GM06990 (cell line): ENCODE data around the gene TLR9.

Experiments
- DNase-seq: peaks from one replicate; pipeline ENCODE4 v3.0.0-alpha.2; 2011; ENCODE audit not compliant: insufficient read length; ENCODE audit errors: extremely low read depth
- H3K27me3 ChIP-seq: replicated peaks from 2 replicates; pipeline ENCODE4 v1.6.0; 2011; ENCODE audit warnings: low read length; ENCODE audit not compliant: control insufficient read depth, insufficient read depth
- H3K36me3 ChIP-seq: 2 replicates; pipeline ENCODE4 v1.5.1; 2011; ENCODE audit warnings: low read length; ENCODE audit not compliant: control insufficient read depth, insufficient read depth
- H3K4me3 ChIP-seq: replicated peaks from 2 replicates; pipeline ENCODE4 v1.5.1; 2011; ENCODE audit warnings: low read depth, mild to moderate bottlenecking, control low read depth, low read length
- TF ChIP-seq, protein P1 (sequence below): IDR thresholded peaks from 2 replicates; pipeline ENCODE4 v1.5.1; 2011; ENCODE audit warnings: low read length, control low read depth, mild to moderate bottlenecking, inconsistent platforms; ENCODE audit not compliant: insufficient read depth, poor library complexity, severe bottlenecking

TLR9 gene

DNA sequence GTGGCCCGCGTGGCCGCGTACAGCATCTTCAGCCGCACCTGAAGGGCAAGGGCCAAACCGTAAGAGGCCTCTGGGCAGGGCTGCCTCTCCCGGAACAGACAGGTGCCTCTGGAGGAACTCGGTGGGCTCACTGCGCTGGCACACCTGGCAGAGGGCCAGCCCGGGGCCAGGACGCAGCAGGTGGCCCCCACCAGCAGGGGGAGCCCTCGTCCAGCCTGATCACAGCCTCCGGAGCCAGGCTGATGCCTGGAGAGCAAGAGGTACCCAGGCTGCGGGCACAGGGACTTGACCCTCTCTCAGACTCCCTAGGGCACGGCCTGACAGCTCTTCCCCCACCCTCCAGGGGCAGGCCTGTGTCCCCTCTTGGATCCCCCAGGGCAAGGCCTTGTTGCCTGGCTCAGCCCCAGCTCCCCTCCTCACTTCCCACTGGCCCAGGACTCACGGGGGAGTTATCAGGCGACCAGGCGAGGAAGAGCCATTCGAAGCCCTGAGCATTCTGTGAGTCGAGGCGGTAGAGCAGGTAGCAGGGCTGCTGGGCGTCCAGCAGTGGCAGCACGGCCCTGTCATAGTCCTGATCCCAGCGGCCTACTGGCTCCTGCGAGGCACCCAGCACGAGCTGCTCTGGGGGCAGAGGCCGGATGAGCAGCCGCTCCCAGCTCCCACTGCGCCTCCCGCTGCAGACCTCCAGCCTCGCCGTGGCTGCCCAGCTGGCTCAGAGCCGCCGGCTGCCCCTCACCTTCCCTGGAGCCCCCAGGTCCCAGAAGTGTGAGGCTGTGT lies 6.2 kb upstream of the TLR9 start:
- TF ChIP-seq, protein P1, sequence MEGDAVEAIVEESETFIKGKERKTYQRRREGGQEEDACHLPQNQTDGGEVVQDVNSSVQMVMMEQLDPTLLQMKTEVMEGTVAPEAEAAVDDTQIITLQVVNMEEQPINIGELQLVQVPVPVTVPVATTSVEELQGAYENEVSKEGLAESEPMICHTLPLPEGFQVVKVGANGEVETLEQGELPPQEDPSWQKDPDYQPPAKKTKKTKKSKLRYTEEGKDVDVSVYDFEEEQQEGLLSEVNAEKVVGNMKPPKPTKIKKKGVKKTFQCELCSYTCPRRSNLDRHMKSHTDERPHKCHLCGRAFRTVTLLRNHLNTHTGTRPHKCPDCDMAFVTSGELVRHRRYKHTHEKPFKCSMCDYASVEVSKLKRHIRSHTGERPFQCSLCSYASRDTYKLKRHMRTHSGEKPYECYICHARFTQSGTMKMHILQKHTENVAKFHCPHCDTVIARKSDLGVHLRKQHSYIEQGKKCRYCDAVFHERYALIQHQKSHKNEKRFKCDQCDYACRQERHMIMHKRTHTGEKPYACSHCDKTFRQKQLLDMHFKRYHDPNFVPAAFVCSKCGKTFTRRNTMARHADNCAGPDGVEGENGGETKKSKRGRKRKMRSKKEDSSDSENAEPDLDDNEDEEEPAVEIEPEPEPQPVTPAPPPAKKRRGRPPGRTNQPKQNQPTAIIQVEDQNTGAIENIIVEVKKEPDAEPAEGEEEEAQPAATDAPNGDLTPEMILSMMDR, result peak; percentile 97
- peaks cover 44% of the 10 kb centered on the region for H3K36me3 ChIP-seq
- H3K27me3 ChIP-seq, result no peaks in the 10 kb centered on the region
- no peak overlapping the region for H3K4me3 ChIP-seq
- peak; percentile 70 for DNase-seq

- TF ChIP-seq, protein P1, result no peak
- Histone ChIP-seq H3K4me3 (no peak overlapping the region), H3K36me3 (peaks cover 44% of the 10 kb centered on the region), H3K27me3 (no peaks in the 10 kb centered on the region)
- DNase-seq, result no peak
These were observed 5.5 kb upstream of the TLR9 start for GRCh38 chr3:52230889-52231499.

GRCh38 chr3:52230461-52230860 lies 5.0 kb upstream of the TLR9 start:
- no peak for DNase-seq
- TF ChIP-seq, protein P1, result no peak
- Histone ChIP-seq H3K36me3 (peaks cover 41% of the 10 kb centered on the region), H3K4me3 (no peak overlapping the region), H3K27me3 (no peaks in the 10 kb centered on the region)

DNA sequence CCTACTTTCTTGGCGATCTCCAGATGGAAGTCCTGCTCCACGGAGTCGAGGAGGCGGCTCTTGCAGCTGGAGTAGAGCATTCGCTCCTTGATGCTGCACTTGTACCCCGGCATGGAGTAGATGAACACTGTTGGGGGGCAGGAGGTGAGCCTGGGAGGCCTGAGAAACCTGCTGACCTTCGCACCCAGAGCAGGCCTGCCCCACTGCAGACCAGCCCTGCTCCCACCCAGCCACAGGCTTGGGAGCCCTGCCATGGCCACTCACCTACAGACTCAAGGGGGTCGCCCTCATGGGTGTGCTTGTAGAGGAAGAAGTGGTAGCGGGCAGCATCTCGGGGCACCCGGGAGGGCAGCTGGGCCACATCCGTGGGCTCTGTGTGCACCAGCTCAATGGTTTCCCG lies 4.2 kb upstream of the TLR9 start:
- no peak for DNase-seq
- Histone ChIP-seq H3K27me3 (no peaks in the 10 kb centered on the region), H3K36me3 (peaks cover 40% of the 10 kb centered on the region), H3K4me3 (no peak overlapping the region)
- TF ChIP-seq, protein P1, result no peak

DNA sequence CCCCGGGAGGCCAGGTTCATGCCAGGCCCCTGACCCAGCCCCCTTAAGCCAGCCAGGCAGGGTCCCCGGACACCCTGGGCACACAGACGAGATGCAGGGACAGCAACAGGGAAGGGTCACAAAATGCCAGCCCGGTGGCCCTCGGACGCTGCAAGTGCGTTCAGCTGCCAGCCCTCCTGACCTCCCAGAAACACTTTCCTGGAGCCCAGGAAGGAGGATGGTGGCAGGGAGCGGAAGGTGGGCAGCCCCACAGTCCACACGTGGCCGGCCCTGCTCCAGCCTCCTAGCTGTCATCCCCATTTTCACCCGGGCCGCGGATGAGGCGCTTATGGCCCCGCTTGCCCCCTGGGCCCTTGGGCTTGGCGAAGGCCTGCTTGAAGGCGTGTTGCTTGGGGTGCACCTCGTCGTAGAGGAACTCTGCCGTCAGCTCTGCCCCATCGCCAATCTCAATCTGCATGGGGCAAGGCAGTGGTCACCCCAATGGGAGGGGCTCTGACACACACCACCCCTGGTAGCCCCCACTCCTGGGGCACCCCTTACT lies 3.4 kb upstream of the TLR9 start:
- peaks cover 33% of the 10 kb centered on the region for H3K36me3 ChIP-seq

More for the DNA sequence above, 3.4 kb upstream of the TLR9 start:
- TF ChIP-seq, protein P1, result no peak
- no peak for DNase-seq
- H3K27me3 ChIP-seq, result no peaks in the 10 kb centered on the region
- H3K4me3 ChIP-seq, result no peak overlapping the region
